Neural cell (in vitro differentiated cells): ENCODE data around the gene EIF4G3. TPM values are rescaled to one million over a fixed set of nuclear protein-coding genes. Genes with fewer than 3 reads are reported as not detected.

Experiments used
- H2AFZ ChIP-seq: fragments of 200-600, 300-800 bp; sonication (generic), shearing (Covaris generic); 2 replicates; pipeline ENCODE4 v1.6.0; 2014; ENCODE audit warnings: low read depth, mild to moderate bottlenecking, antibody characterized with exemption, low read length, moderate library complexity
- H3F3A ChIP-seq: fragments of 200-600 bp; shearing (Covaris generic); 2 replicates; pipeline ENCODE4 v1.6.1; 2016; ENCODE audit warnings: mild to moderate bottlenecking, moderate library complexity, mixed read lengths, antibody characterized with exemption, low read length; ENCODE audit not compliant: insufficient read depth, poor library complexity, severe bottlenecking
- H3K27ac ChIP-seq: fragments of 200-600, 300-800 bp; sonication (generic), shearing (Covaris generic); 2 replicates; pipeline ENCODE4 v1.5.1; 2014; ENCODE audit warnings: mild to moderate bottlenecking, low read length, moderate library complexity
- H3K27me3 ChIP-seq: fragments of 300-800, 200-600 bp; sonication (generic), shearing (Covaris generic); 2 replicates; pipeline ENCODE4 v1.6.0; 2014; ENCODE audit warnings: mild to moderate bottlenecking, low read depth, low read length, moderate library complexity; ENCODE audit not compliant: insufficient read depth
- H3K36me3 ChIP-seq: fragments of 300-800, 200-600 bp; sonication (generic), shearing (Covaris generic); 2 replicates; pipeline ENCODE4 v1.5.1; 2014; ENCODE audit warnings: mild to moderate bottlenecking, antibody characterized with exemption, low read length, moderate library complexity; ENCODE audit not compliant: insufficient read depth
- H3K4me2 ChIP-seq: fragments of 300-800, 200-600 bp; sonication (generic), shearing (Covaris generic); 2 replicates; pipeline ENCODE4 v1.6.0; 2014; ENCODE audit warnings: mild to moderate bottlenecking, low read length
- H3K4me3 ChIP-seq: fragments of 300-800, 200-600 bp; sonication (generic), shearing (Covaris generic); 2 replicates; pipeline ENCODE4 v1.5.1; 2014; ENCODE audit warnings: mild to moderate bottlenecking, low read length, moderate library complexity
- H3K79me2 ChIP-seq: fragments of 200-600 bp; shearing (Covaris generic); replicated peaks from 2 replicates; pipeline ENCODE4 v1.6.0; 2014; ENCODE audit warnings: mild to moderate bottlenecking, low read length, moderate library complexity; ENCODE audit not compliant: insufficient read depth
- H3K9ac ChIP-seq: fragments of 300-800, 200-600 bp; sonication (generic), shearing (Covaris generic); 2 replicates; pipeline ENCODE4 v1.6.1; 2016; ENCODE audit warnings: mild to moderate bottlenecking, low read length, mixed read lengths
- H3K9me2 ChIP-seq: fragments of 200-600 bp; shearing (Covaris generic); 2 replicates; pipeline ENCODE4 v1.6.1; 2016; ENCODE audit warnings: mild to moderate bottlenecking, low read length, mixed read lengths; ENCODE audit not compliant: insufficient read depth
- H3K9me3 ChIP-seq: fragments of 200-600, 300-800 bp; sonication (generic), shearing (Covaris generic); 2 replicates; pipeline ENCODE4 v1.6.1; 2016; ENCODE audit warnings: mild to moderate bottlenecking, mixed run types, low read length, moderate library complexity, mixed read lengths
- H4K20me1 ChIP-seq: fragments of 200-600 bp; shearing (Covaris generic); 2 replicates; pipeline ENCODE4 v1.6.1; 2016; ENCODE audit warnings: mild to moderate bottlenecking, mixed run types; ENCODE audit not compliant: insufficient read depth
- CTCF ChIP-seq: fragments of 450-650 bp; IDR thresholded peaks from 2 replicates; pipeline ENCODE4 v1.5.1; 2014; ENCODE audit warnings: antibody characterized with exemption, mild to moderate bottlenecking, moderate library complexity; ENCODE audit not compliant: poor library complexity, severe bottlenecking
- EP300 ChIP-seq: fragments of 450-650 bp; conservative IDR thresholded peaks from 2 replicates; pipeline ENCODE4 v1.6.1; 2014; ENCODE audit warnings: antibody characterized with exemption, mild to moderate bottlenecking, moderate library complexity; ENCODE audit not compliant: poor library complexity, severe bottlenecking
- EZH2 ChIP-seq: fragments of 200-600, 300-800 bp; shearing (Covaris generic), sonication (generic); IDR thresholded peaks from 2 replicates; pipeline ENCODE4 v1.6.1; 2014; ENCODE audit warnings: antibody characterized with exemption, low read length, borderline replicate concordance, mild to moderate bottlenecking; ENCODE audit not compliant: insufficient read depth, poor library complexity, severe bottlenecking
- MXI1 ChIP-seq: fragments of 450-650 bp; conservative IDR thresholded peaks from 2 replicates; pipeline ENCODE4 v1.6.1; 2014; ENCODE audit warnings: antibody characterized with exemption, mild to moderate bottlenecking; ENCODE audit not compliant: poor library complexity, severe bottlenecking
- POLR2AphosphoS5 ChIP-seq: IDR thresholded peaks from 2 replicates; pipeline ENCODE4 v1.6.1; 2012
- RAD21 ChIP-seq: fragments of 450-650 bp; conservative IDR thresholded peaks from 2 replicates; pipeline ENCODE4 v1.6.1; 2014; ENCODE audit warnings: antibody characterized with exemption, mild to moderate bottlenecking, moderate library complexity
- REST ChIP-seq: IDR thresholded peaks from 2 replicates; pipeline ENCODE4 v1.6.1; 2012; ENCODE audit warnings: borderline replicate concordance
- SMC3 ChIP-seq: fragments of 450-650 bp; conservative IDR thresholded peaks from 2 replicates; pipeline ENCODE4 v1.6.1; 2014; ENCODE audit warnings: antibody characterized with exemption, mild to moderate bottlenecking, moderate library complexity; ENCODE audit not compliant: poor library complexity
- TAF1 ChIP-seq: IDR thresholded peaks from 2 replicates; pipeline ENCODE4 v1.6.1; 2012; ENCODE audit warnings: low read depth
- polyA plus RNA-seq: library from polyadenylated mRNA; depleted of rRNA; stranded (reverse); fragments of >200 nt; gene quantifications from 2 replicates; pipeline ENCODE4 v1.2.3, GENCODE V29; 2014

The EIF4G3 gene
- polyA plus RNA-seq, 1 donor from 2014 or later, result 56.9 TPM

DNA sequence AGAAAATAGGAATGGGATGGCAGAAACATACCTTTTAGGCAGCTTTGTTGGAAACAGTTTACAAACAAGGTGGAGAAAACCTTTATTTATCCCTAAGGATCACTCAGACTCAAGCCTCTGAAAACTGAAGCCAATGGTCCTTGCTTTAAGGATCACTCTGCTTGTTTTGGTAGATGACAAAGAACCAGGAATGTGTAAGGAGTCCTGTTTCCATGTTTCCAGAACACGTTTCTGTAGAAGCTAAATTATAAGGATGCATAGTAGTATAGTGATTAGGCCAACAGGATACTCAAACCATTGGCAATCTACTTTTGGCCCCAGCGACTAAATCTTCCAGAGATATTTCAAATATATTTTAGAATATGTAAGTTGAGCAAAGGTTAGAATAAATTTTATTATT is 240.5 kb downstream of the EIF4G3 start:
- TF ChIP-seq REST (no peak), EP300 (no peak), TAF1 (no peak), MXI1 (no peak), CTCF (no peak), SMC3 (no peak), EZH2 (no peak), RAD21 (no peak), POLR2AphosphoS5 (no peak)
- H3F3A ChIP-seq, result no peaks in the 10 kb centered on the region
- no peak overlapping the region for H2AFZ ChIP-seq
- no peaks in the 10 kb centered on the region for H3K9me2 ChIP-seq
- no peak overlapping the region for H3K27ac ChIP-seq
- no peaks in the 10 kb centered on the region for H3K79me2 ChIP-seq
- H3K4me3 ChIP-seq, result no peak overlapping the region
- H4K20me1 ChIP-seq, result no peaks in the 10 kb centered on the region
- no peak overlapping the region for H3K4me2 ChIP-seq
- H3K9me3 ChIP-seq, result no peaks in the 10 kb centered on the region
- peaks cover 2% of the 10 kb centered on the region for H3K36me3 ChIP-seq
- no peak overlapping the region for H3K9ac ChIP-seq
- no peaks in the 10 kb centered on the region for H3K27me3 ChIP-seq

- Histone ChIP-seq H3F3A (no peaks in the 10 kb centered on the region), H3K9me2 (no peaks in the 10 kb centered on the region), H4K20me1 (no peaks in the 10 kb centered on the region), H3K36me3 (no peaks in the 10 kb centered on the region), H2AFZ (no peak overlapping the region), H3K9ac (no peak overlapping the region), H3K9me3 (no peaks in the 10 kb centered on the region), H3K27me3 (no peaks in the 10 kb centered on the region), H3K4me3 (no peak overlapping the region), H3K27ac (no peak overlapping the region), H3K79me2 (no peaks in the 10 kb centered on the region), H3K4me2 (no peak overlapping the region)
- TF ChIP-seq MXI1 (no peak), SMC3 (no peak), TAF1 (no peak), EP300 (no peak), REST (no peak), CTCF (no peak), POLR2AphosphoS5 (no peak), RAD21 (no peak), EZH2 (no peak)
These were observed 241.0 kb downstream of the EIF4G3 start for GRCh38 chr1:20935717-20936116.
